Glomerular visceral epithelial cell (primary cell): ENCODE data around the gene SLAMF6.
"Not testable (repeated sequence)": the region's sequence is repeated elsewhere in the genome, so short reads cannot be mapped to it uniquely, and the experiment has no call there.

Experiments
- DNase-seq: peaks from one replicate; pipeline ENCODE4 v3.0.0-alpha.2; 2016; ENCODE audit errors: extremely low spot score

The SLAMF6 gene

DNA sequence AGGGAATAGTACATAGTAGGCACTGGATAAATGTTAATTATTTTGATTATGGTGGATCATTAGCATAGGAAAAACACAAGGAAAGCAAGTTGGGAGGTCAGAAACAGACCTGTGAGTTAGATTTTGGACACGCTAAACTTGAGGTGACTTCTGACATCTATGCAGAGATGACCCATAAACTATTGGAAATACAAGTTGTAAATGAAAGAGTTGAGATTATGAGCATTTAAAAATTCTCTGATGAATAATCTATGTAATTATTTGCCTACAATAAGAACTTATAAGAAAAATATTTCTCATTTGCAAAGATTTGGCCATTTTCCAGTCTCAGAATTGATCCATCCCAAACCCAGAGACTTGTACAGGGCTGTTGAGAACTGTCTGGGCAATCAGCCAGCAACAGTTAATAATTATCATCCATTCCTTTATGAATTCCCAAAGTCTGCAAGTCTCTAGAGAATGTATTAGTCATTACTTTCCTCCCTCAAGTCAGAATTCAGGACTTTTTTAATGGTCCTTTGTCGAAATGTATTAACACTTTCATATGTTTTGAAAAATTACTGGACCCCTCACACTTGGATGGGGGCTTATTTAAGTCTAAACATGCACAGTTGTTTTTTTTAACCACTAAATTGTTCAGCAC, 19.4 kb upstream of the SLAMF6 start:
- DNase-seq: peak; percentile 84

DNA sequence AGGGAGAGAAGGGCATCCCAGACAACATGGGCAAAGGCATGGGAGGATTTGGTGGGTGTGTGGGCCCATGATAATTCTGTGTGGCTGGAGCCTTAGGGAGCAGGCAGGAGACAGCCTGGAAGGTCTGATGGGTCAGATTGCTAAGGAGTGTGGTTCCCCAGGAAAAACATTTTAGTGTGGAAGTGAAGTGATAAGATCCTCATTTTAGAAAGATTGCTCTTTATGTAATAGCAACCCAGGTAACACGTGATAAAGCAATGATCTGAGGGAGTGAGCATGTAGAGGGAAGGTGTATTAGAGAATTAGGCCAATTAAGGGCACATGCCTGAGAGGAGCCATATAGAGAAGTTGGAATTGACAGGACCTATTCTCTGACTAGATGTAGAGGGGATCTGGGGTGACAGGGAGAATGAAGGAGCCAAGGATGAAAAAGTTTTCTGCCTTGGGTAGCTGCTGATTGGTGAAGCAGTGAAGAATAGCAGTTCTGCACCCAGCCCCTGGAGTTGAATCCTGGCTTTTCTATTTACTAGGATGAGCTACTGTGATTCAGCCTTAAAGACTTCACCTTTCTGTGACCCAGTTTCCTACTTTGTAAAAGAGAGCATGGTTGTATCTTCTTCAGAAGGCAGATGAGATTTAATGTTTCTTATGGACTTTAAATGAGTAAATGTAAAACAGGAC, 18.7 kb upstream of the SLAMF6 start:
- peak; percentile 40 for DNase-seq

DNA sequence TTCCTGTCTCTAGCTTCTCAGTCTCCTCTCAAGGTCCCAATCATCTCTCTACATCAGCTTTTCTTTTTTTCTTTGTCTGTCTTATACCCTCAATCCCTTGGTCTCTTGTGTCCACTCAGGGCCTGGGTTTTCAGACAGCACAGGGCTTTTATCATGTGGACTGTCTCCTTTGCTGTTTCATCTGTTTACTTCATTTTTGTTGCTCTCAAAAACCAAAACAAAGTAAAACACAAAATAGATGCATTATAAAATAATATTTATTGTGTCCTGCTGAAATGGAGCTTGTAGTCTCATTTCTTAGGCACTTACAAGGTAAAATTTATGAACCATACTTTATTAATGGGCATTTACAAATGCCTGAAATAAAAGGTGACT, 17.8 kb upstream of the SLAMF6 start:
- no peak for DNase-seq

DNA sequence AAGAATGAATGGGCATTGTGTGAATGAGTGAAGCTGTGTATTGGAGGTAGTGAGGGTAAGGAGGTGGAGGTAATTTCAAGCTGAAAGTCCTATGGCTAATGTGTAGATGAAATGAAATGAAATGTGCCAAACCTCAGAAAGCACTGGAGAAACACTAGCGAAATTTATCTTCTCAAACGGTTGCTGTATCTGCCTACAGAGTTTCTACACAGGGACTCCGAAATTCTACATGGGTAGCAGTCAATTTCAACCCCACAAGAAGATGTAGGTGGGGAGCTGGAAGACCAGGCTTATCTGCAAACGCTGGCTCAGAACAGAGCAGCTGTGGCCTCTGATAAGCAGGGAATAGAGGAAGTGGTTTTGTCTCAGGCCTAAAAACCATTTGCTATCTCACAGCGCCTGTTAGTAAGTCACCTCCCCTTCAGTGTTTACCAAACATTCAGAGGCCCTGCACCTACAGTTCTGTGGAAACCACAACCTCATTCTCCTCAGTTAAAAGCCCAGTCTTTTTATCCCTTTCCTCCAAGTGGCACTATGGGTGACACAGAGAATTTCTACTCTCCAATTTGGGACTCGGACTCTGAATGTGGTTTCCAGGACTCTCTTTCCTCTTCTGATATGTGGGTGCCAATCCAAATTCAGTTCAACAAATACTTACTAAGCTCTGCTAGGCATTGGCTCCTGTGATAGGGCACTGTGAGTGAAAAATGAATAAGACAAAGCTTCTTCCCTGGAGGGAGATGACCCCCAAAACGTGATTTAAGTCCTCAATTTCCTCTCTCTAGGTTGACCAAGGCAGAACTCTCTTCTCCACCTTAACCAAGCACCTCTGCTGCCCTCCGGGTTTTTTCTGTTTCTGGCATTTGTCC, 17.2 kb upstream of the SLAMF6 start:
- no peak for DNase-seq

DNA sequence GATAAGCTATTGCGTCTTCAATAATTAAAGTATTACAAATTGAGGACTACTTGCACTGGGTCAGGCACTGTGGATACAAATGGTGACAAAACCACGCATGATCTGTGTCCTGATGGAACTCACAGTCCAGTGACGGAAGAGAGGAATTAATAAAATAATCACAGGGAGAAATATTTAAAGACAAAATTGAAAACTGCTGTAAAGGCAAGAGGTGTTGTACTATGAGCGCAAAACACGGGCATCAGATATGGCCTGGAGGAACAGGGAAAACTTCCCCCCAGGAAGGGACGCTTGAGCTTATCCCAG, 16.6 kb upstream of the SLAMF6 start:
- no peak for DNase-seq

DNA sequence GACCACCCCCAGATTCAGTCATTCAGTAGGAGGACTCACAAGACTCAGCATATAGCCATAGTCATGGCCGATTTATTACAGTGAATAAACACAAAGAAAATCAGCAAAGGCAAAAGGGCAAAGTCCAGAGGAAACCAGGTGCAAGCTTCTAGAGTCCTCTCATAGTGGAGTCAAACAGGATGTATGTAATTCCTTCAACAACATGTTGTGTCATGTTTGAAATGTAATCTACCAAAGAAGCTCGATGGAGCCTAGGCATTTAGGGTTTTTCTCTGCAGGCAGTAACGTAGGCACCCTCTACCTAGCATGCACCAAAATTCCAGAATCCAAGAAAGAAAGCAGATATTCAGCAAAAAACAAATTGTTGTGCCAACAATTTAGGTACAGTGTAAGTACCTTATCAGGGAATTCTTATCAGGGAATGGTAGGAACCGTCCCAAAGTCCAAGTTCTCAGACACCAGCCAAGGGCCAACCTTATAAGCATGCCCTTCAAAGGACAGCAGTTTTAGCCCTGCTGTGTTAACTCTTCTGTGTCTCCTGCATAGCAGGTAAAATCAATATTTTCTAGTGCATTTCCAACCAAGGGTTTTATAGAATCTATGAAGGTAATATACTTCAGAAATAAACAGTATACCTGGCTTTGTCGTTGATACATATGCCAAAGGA, 16.1 kb upstream of the SLAMF6 start:
- no peak for DNase-seq

DNA sequence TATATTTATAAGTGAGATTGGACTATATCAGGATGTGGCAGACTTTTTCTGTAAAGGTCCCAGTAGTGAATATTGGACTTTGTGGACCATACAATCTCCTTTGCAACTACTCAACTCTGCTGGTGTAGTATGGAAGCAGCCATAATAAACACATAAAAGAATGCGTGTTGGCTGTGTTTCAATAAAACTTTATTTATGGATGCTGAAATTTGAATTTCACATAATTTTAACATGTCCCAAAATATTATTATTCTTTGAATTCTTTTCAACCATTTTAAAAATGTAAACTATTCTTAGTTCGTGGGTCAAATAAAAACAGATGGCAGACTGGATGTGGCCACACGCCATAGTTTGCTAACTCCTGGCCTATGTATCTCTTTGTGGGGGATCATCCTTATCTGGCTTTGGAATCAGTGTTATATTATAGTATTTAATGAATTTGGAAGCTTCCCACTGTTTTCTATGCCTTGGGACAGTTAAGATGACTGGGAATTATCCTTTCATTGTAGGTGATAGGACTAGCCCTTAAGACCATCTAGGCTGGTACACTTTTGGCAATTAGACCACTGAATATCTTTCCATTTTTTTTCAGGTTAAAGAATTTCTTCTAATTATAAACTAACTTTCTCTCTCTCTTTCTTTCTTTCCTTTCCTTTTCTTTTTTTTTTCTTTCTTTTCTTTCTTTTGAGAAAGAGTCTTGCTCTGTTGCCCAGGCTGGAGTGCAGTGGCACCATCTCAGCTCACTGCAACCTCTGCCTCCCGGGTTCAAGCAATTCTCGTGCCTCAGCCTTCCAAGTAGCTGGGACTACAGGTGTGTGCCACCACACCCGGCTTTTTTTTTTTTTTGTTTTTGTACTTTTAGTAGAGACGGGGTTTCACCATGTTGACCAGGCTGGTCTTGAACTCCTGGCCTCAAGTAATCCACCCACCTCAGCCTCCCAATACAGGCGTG, 14.9 kb upstream of the SLAMF6 start:
- DNase-seq: no peak

DNA sequence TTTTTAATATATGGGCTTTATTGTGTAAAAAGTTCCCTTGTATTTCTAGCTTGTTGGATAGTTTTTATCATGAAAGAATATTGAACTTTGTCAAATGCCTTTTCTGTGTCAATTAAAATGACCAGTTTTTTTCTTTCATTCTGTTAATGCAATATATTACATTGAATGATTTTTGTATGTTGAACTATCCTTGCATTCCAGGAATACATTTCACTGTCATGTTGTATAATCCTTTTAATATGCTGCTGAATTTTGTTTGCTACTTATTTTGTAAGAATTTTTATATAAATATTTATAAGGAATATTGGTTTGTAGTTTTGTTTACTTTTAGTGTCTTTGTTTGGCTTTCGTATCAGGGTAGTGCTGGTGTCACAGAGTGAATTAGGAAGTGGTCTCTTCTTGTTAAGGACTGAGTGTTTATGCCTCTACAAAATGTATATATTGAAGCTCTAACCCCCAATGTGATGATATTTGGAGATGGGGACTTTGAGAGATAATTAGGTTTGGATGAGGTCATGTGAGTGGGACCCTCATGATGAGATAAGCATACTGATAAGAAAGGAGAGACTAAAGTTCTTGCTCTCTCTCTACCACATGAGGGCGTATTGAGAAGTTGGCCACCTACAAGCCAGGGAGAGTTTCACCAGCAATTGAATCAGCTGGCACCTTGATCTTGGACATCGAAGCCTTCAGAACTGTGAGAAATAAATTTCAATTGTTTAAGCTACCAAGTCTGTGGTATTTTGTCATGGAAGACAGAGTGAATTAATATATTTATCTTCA, 12.0 kb upstream of the SLAMF6 start:
- DNase-seq: no peak

DNA sequence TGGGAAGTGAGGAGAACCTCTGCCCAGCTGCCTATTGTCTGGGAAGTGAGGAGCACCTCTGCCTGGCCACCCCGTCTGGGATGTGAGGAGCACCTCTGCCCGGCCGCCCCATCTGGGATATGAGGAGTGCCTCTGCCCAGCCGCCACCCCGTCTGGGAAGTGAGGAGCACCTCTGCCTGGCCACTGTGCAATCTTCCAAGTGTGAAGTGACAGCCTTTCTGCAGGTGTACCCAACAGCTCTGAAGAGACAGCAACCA, 9.4 kb upstream of the SLAMF6 start:
- DNase-seq: not testable (repeated sequence)

DNA sequence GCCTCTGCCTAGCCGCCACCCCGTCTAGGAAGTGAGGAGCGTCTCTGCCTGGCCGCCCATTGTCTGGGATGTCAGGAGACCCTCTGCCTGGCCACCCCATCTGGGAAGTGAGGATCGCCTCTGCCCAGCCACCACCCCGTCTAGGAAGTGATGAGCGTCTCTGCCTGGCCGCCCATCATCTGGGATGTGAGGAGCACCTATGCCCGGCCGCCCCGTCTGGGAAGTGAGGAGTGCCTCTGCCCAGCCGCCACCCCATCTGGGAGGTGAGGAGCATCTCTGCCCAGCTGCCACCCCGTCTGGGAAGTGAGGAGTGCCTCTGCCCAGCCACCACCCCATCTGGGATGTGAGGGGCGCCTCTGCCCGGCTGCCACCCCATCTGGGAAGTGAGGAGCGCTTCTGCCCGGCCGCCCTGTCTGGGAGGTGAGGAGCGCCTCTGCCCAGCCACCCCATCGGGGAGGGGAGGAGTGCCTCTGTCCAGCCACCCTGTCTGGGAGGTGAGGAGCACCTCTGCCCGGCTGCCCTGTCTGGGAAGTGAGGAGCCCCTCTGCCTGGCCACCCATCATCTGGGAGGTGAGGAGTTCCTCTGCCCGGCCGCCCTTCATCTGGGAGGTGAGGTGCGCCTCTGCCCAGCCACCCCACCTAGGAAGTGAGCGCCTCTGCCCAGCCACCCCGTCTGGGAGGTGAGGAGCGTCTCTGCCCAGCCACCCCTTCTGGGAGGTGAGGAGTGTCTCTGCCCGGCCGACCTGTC, 8.9 kb upstream of the SLAMF6 start:
- not testable (repeated sequence) for DNase-seq

DNA sequence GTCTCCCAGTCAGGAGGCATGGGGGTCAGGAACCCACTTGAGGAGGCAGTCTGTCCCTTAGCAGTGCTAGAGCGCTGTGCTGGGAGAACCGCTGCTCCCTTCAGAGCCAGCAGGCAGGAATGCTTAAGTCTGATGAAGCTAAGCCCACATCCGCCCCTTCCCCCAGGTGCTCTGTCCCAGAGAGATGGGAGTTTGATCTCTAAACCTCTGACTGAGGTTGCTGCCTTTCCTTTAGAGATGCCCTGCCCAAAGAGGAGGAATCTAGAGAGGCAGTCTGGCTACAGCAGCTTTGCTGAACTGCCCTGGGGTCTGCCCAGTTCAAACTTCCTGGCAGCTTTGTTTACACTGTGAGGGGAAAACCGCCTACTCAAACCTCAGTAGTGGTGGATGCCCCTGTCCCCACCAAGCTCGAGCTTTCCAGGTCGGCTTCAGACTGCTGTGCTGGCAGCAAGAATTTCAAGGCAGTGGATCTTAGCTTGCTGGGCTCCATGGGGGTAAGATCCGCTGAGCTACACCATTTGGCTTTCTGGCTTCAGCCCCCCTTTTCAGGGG, 6.4 kb upstream of the SLAMF6 start:
- not testable (repeated sequence) for DNase-seq

DNA sequence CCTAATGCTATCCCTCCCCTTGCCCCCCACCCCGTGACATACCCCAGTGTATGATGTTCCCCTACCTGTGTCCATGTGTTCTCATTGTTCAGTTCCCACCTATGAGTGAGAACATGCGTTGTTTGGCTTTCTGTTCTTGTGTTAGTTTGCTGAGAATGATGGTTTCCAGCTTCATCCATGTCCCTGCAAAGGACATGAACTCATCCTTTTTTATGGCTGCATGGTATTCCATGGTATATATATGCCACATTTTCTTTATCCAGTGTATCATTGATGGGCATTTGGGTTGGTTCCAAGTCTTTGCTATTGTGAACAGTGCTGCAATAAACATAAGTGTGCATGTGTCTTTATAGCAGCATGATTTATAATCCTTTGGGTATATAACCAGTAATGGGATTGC, 734 bp upstream of the SLAMF6 start:
- DNase-seq: not testable (repeated sequence)

DNA sequence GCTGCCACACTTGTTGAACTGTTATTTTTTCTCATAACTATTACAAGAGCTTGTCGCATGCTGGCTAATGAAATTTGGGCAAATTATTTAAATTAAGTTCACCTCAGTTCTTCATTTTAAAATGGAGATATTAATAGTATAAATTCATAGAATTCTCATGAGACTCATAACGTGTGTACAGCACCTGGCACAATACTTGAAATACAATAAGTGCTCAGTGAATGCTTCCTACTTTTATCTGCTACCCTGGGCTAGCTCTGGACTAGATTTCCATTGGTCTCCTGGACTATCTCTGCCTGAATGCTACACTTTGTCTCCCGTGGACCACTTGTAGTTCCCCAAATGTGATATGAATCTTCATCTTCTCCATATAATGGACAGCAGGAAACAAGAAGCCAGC, 919 bp downstream of the SLAMF6 start:
- DNase-seq: no peak

DNA sequence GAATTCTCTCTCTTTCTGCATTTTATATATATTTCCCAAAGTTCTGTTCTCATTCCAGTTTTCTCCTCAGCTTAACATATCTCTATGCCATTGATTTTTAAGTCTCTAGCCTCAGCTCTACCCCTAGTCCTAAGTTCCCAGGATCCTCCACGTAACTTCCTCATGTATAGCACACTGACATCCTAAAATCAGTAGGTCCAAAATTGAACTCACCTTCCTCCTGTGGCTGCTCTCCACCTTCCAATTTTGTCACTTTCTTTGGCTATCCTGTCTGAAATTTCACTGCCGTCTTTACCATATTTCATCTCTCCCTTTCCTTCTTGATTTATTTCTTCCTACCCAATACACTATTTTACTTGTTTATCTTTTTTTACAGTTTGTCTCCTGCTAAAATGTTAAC, 1.5 kb downstream of the SLAMF6 start:
- no peak for DNase-seq

DNA sequence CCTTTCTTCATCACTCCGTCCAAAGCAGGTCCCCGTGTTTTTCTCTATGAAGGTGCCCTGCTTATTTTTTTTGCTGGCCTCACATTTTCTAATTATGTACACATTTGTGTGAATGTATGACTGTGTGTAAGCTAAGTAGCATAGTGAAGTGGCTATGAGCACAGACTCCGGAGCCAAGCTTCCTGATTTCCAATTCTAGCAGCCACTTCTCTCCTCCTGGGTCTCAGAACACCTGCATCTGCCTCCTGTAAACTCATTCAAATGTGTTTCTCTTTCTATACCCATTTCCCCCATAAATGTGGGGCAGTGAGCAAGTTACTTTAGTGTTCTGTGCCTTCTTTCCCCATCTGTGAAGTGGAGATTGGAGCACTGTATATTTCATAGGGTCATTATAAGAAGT, 2.1 kb downstream of the SLAMF6 start:
- DNase-seq: no peak

DNA sequence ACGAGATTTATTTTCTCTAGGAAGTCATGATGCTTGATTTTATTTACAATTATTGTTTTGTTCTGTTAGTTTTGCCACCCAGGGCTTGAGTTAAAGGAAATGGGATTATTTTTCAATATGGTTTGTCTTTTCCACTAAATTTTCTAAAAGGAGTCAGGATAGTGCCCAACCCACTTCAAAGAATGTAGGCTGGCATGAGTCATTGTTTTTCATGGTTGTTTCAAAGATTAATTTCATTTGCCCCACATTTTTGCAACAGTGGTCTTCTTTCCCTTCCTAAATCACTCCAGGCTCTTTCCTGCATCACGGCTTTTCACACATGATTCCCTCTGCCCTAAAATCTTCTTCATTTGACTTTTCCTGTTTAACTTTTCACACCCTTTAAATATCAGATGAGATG, 2.5 kb downstream of the SLAMF6 start:
- peak; percentile 16 for DNase-seq

DNA sequence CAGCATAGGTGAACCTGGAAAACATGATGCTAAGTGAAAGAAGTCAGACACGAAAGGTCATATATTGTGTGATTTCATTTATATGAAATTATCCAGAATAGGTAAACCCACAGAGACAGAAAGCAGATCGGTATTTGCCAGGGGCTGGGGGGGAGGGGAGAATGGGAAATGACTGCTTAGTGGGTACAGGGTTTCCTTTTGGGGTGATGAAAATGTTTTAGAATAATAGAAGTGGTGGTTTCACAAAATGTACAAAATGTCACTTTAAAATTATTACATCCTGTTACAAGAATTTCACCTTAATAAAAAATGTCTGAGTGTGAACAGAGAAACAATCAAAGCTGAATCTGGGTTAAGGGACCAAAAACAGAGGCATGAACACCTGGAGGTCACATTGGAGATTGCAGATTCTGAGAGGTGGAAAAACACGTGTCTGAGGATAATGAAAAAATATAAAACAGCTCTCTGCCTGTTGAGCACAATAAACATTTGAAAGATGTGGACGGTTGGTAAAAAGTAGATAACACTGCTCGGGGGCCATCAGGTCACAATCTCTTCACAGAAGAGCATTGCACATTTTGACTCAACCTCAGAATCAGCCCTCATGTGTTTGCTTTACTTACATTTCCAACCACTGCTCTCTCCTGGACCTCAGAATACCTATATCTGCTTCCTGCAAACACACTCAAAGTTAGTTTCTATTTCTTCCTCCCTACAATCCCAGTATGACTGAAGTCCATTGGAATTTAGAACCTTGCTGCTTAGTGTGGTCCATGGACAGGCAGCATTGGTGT, 3.2 kb downstream of the SLAMF6 start:
- DNase-seq: peak; percentile 50

DNA sequence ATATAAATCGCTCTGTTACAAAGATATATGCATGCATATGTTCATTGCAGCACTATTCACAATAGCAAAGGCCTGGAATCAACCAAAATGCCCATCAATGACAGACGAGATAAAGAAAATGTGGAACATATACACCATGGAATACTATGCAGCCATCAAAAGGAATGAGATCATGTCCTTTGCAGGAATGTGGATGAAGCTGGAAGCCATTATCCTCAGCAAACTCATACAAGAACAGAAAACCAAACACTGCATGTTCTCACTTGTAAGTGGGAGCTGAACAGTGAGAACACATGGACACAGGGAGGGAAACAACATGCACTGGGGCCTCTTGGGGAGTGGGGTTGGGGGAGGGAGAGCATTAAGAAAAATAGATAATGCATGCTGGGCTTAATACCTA, 5.5 kb downstream of the SLAMF6 start:
- DNase-seq: not testable (repeated sequence)

DNA sequence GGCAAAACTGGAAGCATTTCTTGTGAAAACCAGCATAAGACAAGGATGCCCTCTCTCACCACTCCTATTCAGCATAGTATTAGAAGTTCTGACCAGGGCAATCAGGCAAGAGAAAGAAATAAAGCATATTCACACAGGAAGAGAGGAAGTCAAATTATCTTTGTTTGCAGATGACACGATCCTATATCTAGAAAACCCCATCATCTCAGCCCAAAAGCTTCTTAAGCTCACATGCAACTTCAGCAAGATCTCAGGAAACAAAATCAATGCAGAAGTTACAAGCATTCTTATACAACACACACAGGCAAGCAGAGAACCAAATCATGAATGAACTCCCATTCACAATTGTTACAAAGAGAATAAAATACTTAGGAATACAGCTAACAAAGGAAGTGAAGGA, 7.1 kb downstream of the SLAMF6 start:
- DNase-seq: not testable (repeated sequence)
